Memory B cell (primary cell): ENCODE measurements around the gene COLEC11.

Source experiments
- ATAC-seq: fragments of 150-1000 bp; cut with Tn5 transposase; 2 replicates; pipeline ENCODE4 v1.10.0; 2021; ENCODE audit warnings: low read depth, mild to moderate bottlenecking, moderate library complexity
- DNase-seq, 2 donors: peaks; one replicate each; pipeline ENCODE4 v3.0.0; 2022; ENCODE audit warnings: low spot score in 2 of 2
- H3K27ac Mint-ChIP-seq: one replicate; pipeline ENCODE4 v1.8.0; 2022; ENCODE audit warnings: mild to moderate bottlenecking, moderate library complexity, mixed read lengths
- H3K27me3 Mint-ChIP-seq: one replicate; pipeline ENCODE4 v1.8.0; 2022; ENCODE audit warnings: mixed read lengths
- H3K36me3 Mint-ChIP-seq: one replicate; pipeline ENCODE4 v1.8.0; 2022; ENCODE audit warnings: mild to moderate bottlenecking, mixed read lengths
- H3K4me1 Mint-ChIP-seq: one replicate; pipeline ENCODE4 v1.8.0; 2022; ENCODE audit warnings: mixed read lengths
- H3K4me3 Mint-ChIP-seq: one replicate; pipeline ENCODE4 v1.8.0; 2022; ENCODE audit warnings: mild to moderate bottlenecking, moderate library complexity, mixed read lengths
- H3K9me3 Mint-ChIP-seq: one replicate; pipeline ENCODE4 v1.8.0; 2022; ENCODE audit warnings: mixed read lengths

The COLEC11 gene

GRCh38 chr2:3648652-3649177 is 53.8 kb downstream of the COLEC11 start:
- Mint-ChIP-seq H3K36me3 (no peaks in the 10 kb centered on the region), H3K4me1 (peaks cover 13% of the 10 kb centered on the region), H3K9me3 (no peaks in the 10 kb centered on the region), H3K27me3 (peaks cover 4% of the 10 kb centered on the region), H3K27ac (no peak overlapping the region), H3K4me3 (no peak overlapping the region)
- ATAC-seq (no peak), DNase-seq (no peak)

- Mint-ChIP-seq H3K4me3 (no peak overlapping the region), H3K9me3 (no peaks in the 10 kb centered on the region), H3K27me3 (peaks cover 4% of the 10 kb centered on the region), H3K4me1 (peaks cover 13% of the 10 kb centered on the region), H3K36me3 (no peaks in the 10 kb centered on the region), H3K27ac (no peak overlapping the region)
- ATAC-seq = no peak
- no peak for DNase-seq
These were observed 54.7 kb downstream of the COLEC11 start for GRCh38 chr2:3649581-3649980.

- peak overlapping the region; percentile 90 for H3K27ac Mint-ChIP-seq
These were observed 55.4 kb downstream of the COLEC11 start for GRCh38 chr2:3650140-3650920.

DNA sequence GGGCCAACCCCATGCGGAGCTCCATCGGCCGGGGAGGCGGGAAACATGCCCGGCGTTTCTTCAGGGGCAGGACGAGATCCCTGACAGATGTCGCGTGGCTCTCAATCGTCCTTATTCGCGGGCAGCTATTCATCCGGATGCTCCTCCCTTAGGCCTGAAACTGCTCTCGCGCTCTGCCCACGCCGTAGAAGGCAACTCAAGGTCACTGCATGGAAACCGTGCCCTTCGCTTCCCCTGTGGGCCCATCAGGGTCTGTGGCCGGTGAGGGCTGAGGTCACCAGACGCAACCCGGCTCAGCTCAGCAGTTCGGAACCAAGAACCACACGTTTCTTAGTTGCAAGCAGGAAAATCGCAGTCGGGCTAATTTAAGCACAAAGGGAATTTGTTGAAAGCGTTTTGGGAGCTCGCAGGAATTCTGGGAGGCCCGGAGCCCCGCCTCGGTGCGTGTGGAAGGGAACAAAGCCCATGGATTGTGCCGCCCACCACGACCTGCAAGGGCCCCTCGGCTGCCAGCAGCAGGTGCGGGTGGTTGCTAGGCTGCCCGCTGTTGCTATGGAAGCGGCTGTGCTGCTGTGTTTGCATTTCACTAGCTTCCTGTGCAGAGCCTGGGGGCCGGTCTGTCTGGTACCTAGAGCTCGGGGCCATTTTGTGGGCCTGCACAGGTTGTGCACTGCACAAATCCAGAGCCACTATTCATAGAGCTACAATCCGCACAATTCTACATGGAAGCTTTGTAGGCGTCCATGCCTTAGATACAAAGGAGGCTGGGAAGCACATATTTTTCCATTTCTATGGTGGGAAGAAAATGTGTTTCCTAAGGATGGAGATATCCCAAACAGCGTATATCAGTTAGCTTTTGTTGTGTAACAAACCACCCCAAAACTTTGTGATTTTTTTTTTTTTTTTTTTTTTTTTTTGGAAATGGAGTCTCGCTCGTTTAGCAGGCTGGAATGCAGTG is 57.1 kb downstream of the COLEC11 start:
- peak overlapping the region; percentile 90 for H3K27ac Mint-ChIP-seq
- ATAC-seq = peak; percentile 77
- H3K9me3 Mint-ChIP-seq = no peaks in the 10 kb centered on the region
- DNase-seq = peak; percentile 48 to 57
- H3K4me1 Mint-ChIP-seq = peaks cover 13% of the 10 kb centered on the region
- no peaks in the 10 kb centered on the region for H3K36me3 Mint-ChIP-seq
- peak overlapping the region; percentile 76 for H3K4me3 Mint-ChIP-seq
- peaks cover 4% of the 10 kb centered on the region for H3K27me3 Mint-ChIP-seq

More at GRCh38 chr2:3650140-3650920, 55.4 kb downstream of the COLEC11 start:
- Mint-ChIP-seq H3K27me3 (peaks cover 4% of the 10 kb centered on the region), H3K4me3 (no peak overlapping the region), H3K9me3 (no peaks in the 10 kb centered on the region), H3K4me1 (peaks cover 13% of the 10 kb centered on the region), H3K36me3 (no peaks in the 10 kb centered on the region)
- ATAC-seq (no peak), DNase-seq (no peak)

GRCh38 chr2:3652896-3653625 is 58.1 kb downstream of the COLEC11 start:
- no peak for ATAC-seq
- H3K27ac Mint-ChIP-seq = no peak overlapping the region
- no peaks in the 10 kb centered on the region for H3K36me3 Mint-ChIP-seq
- H3K27me3 Mint-ChIP-seq = peaks cover 2% of the 10 kb centered on the region
- no peak overlapping the region for H3K4me3 Mint-ChIP-seq
- H3K9me3 Mint-ChIP-seq = no peaks in the 10 kb centered on the region
- no peak for DNase-seq
- peaks cover 13% of the 10 kb centered on the region for H3K4me1 Mint-ChIP-seq

GRCh38 chr2:3654011-3654410 is 59.1 kb downstream of the COLEC11 start:
- no peak for DNase-seq
- ATAC-seq = no peak
- H3K9me3 Mint-ChIP-seq = no peaks in the 10 kb centered on the region
- H3K27me3 Mint-ChIP-seq = peaks cover 2% of the 10 kb centered on the region
- H3K36me3 Mint-ChIP-seq = no peaks in the 10 kb centered on the region
- H3K4me1 Mint-ChIP-seq = peaks cover 13% of the 10 kb centered on the region
- no peak overlapping the region for H3K4me3 Mint-ChIP-seq
- H3K27ac Mint-ChIP-seq = peak overlapping the region; percentile 25

DNA sequence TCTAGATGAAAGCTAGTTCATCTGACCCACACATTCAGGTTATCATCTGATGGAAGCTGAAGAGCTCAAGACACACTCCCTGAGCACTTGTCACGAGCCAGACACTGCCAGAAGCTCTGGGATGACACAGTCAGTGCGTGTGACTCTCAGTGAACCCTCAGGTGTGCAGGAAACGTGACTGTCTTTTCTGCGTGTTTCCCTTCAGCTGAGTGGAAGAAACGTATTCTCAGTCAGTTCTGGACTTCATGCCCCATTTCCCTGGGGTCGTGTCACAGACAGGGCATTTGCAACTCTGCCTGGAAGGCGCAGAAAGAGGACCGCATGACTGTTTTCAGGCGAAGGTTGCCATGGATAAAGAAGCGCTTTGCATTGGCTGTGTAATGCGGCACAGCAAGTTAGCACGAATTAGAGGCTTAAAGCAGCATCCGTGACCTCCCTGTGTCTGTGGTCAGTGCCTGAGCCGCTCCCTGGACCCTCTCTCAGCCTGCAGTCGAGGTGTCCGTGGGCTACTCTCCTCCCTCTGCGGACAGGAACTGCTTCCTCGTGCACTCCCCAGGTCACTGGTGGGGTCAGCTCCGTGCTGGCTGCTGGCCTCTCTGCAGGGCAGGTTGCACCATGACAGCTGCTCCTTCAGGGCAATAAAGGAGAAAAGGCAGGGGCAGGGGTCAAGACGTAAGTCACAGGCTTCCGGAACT is 59.8 kb downstream of the COLEC11 start:
- Mint-ChIP-seq H3K36me3 (no peaks in the 10 kb centered on the region), H3K4me1 (peaks cover 13% of the 10 kb centered on the region), H3K27ac (peak overlapping the region; percentile 31), H3K4me3 (no peak overlapping the region), H3K27me3 (no peaks in the 10 kb centered on the region), H3K9me3 (no peaks in the 10 kb centered on the region)
- DNase-seq (no peak), ATAC-seq (no peak)

DNA sequence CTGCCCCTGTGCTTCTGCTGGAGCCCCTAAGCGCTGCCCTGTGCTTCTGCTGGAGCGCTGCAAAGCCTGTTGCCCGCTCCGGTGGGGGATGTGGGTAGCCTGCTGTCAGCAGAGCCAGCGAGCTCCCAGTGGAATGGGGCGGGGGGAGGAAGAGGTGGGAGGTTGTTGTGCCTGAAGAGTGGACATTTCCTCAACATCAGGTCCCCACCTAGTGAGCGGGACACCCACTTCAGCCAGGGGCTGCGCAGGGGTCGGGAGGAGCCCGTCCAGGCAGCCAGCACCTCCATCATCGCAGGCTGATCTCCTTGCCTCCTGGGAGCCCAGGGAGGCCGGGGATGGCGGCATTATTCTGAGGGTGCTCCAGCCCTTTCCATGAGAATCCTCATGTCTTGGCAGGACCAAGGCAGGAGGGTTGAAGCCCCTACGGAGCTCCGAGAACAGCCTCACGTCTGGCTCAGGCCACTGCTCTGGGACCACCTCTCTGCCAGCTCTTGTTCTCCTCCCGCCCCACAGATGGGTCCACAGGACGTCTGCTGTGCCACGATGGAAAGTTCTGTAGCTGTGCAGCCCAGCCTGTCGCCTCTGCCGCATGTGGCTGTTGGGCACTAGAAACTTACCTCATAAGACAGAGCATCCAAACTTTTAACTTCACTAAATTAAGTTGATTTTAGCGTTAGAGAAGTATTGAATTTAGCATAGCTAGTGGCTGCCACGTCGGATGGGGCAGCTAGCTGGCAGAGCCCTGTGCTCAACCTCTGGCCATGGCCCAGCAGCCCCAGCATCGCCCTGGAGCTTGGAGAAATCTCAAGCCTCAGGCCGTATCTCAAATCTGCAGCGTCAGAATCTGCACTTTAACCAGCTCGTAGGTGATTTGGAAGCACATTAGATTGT is 61.2 kb downstream of the COLEC11 start:
- Mint-ChIP-seq H3K36me3 (no peaks in the 10 kb centered on the region), H3K9me3 (no peaks in the 10 kb centered on the region), H3K4me3 (no peak overlapping the region), H3K27ac (peak overlapping the region; percentile 36), H3K27me3 (no peaks in the 10 kb centered on the region), H3K4me1 (peaks cover 18% of the 10 kb centered on the region)
- ATAC-seq (no peak), DNase-seq (no peak)

DNA sequence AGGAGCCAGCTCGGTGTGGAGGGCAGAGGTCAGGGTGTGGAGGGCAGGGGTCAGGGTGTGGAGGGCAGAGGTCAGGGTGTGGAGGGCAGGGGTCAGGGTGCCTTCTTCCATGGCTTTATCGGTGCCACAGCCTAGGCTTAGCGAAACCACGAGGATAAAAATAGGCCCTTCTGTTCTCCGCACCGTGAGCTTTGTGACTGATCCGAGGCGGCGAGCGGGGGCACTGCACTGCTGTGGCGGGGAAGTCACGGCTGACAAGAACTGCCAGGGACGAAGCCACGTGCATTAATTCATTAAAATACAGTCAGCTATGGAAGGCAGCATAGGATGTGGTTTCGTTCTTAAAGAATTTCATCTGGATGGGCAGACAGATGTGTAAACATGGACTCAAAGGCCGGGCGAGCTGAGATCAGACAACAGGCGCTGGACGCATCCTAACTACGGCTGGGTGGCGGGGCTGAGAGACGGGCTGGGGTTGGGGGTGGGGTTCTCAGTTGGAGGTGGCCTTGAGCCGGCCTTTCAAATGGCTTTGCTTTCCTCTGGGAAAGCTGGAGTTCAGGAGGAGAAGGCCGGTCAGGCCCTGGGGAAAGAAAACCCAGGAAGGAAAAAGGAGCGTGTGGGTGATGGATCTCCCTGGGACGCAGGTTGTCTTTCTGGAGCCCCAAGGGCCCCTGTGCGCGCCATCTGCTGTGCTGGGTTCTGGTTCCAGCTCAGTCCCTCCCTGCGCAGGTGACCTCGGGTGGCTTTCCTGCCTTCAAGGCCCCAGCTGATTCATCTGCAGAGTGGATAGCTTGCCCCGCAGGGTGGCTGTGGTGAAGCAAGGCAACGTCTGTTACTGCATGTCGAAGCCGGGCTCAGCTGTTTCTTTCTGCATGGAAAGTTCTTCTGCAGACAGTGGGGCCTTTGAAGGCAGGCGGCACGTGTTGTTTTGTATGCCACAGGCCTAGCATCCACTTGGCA is 62.1 kb downstream of the COLEC11 start:
- no peaks in the 10 kb centered on the region for H3K27me3 Mint-ChIP-seq
- H3K9me3 Mint-ChIP-seq = no peaks in the 10 kb centered on the region
- ATAC-seq (no peak), DNase-seq (no peak)
- no peaks in the 10 kb centered on the region for H3K36me3 Mint-ChIP-seq
- H3K4me1 Mint-ChIP-seq = peaks cover 15% of the 10 kb centered on the region
- H3K27ac Mint-ChIP-seq = peak overlapping the region; percentile 36
- H3K4me3 Mint-ChIP-seq = peak overlapping the region; percentile 41

- H3K4me3 Mint-ChIP-seq = no peak within 1 kb of the TSS
These were observed 63.0 kb downstream of the COLEC11 start, which contains the start of gene ALLC for GRCh38 chr2:3657881-3658280. ALLC (plus strand) TSS chr2:3658200; CDS start chr2:3671158, 12,958 bp downstream.

DNA sequence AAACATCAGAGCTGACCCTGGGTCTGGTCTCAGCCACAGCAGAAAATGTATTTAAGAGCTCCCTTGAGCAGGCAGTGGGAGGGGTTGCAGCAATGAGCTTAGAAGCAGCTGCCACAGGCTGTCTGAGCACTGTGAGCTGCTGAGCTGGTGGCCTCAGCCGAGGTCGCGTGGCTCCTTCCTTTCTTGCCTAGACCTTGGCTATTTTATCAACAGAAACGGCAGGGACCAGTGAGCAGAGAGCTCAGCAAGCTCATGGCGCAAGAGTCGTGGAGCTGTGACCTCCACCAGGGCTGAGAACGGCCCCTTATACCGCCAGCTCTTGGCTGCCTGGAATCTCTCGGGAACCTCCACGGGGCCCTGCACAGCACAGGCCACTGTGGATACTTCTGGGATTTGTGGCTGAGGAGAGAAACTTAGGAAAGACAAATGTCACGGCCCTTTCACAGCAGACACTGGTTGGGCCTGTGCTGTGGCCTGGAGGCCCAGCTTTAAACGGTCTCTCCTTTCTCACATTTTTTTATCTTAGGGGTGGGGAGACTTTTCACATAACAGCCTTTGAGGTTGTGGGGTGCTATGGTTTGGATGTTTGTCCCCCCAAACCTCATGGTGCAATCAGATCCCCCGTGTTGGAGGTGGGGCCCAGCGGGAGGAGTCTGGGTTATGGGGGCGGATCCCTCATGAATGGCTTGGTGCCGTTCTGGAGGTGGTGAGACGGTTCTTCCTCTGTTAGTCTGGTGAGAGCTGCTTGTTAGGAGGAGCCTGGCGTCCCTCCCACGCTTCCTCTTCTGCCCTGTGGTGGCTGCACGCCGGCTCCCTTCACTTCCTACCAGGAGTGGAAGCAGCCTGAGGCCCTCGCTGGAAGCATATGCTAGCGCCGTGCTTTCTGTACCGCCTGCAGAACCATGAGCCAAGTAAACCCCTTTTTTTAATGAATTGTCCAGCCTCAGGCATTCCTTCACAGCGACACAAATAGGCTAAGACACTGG is 64.8 kb downstream of the COLEC11 start:
- no peaks in the 10 kb centered on the region for H3K9me3 Mint-ChIP-seq
- peaks cover 15% of the 10 kb centered on the region for H3K4me1 Mint-ChIP-seq
- no peaks in the 10 kb centered on the region for H3K36me3 Mint-ChIP-seq
- peak; percentile 61 for ATAC-seq
- no peak overlapping the region for H3K4me3 Mint-ChIP-seq
- no peak for DNase-seq
- H3K27me3 Mint-ChIP-seq = no peaks in the 10 kb centered on the region
- H3K27ac Mint-ChIP-seq = peak overlapping the region; percentile 87

More at GRCh38 chr2:3657881-3658280, 63.0 kb downstream of the COLEC11 start, which contains the start of gene ALLC:
- Mint-ChIP-seq H3K9me3 (no peaks in the 10 kb centered on the region), H3K27me3 (no peaks in the 10 kb centered on the region), H3K36me3 (no peaks in the 10 kb centered on the region), H3K4me1 (peaks cover 15% of the 10 kb centered on the region), H3K27ac (peak within 1 kb of the TSS; percentile 36)
- ATAC-seq = no peak
- DNase-seq = no peak
